Fibroblast of mammary gland (primary cell): Measurements from ENCODE around the gene JADE1.

Experiments used
- DNase-seq: peaks from one replicate; pipeline ENCODE4 v3.0.0-alpha.2; 2010; ENCODE audit warnings: low read depth
- H3K4me3 ChIP-seq: 2 replicates; pipeline ENCODE4 v1.5.1; 2011; ENCODE audit warnings: low read depth, mild to moderate bottlenecking, low read length, moderate library complexity; ENCODE audit not compliant: control insufficient read depth
- CTCF ChIP-seq: conservative IDR thresholded peaks from 2 replicates; pipeline ENCODE4 v1.5.1; 2011; ENCODE audit warnings: low read depth, low read length, inconsistent platforms; ENCODE audit not compliant: control insufficient read depth, insufficient read depth

JADE1 gene

GRCh38 chr4:128810871-128811570, 1.5 kb downstream of the JADE1 start:
- DNase-seq: peak; percentile 79
- TF ChIP-seq CTCF: no peak
- H3K4me3 ChIP-seq: peak overlapping the region; percentile 91

- peak overlapping the region; percentile 91 for H3K4me3 ChIP-seq
- TF ChIP-seq CTCF: no peak
- DNase-seq: peak; percentile 84
Observed at GRCh38 chr4:128811571-128812441, 2.3 kb downstream of the JADE1 start.

- H3K4me3 ChIP-seq: peak overlapping the region; percentile 76
- DNase-seq: peak; percentile 73
- no peak for TF ChIP-seq CTCF
Observed at GRCh38 chr4:128812442-128813235, 3.1 kb downstream of the JADE1 start.

GRCh38 chr4:128813965-128814364, 4.5 kb downstream of the JADE1 start:
- TF ChIP-seq CTCF: no peak
- H3K4me3 ChIP-seq: no peak overlapping the region
- DNase-seq: no peak

GRCh38 chr4:128818442-128818841, 8.9 kb downstream of the JADE1 start:
- no peak for DNase-seq
- H3K4me3 ChIP-seq: no peak overlapping the region
- no peak for TF ChIP-seq CTCF

- DNase-seq: no peak
- no peak for TF ChIP-seq CTCF
Observed at GRCh38 chr4:128819082-128819742, 9.7 kb downstream of the JADE1 start.

More at GRCh38 chr4:128819082-128819742, 9.7 kb downstream of the JADE1 start:
- no peak overlapping the region for H3K4me3 ChIP-seq
